H1 (cell line): ENCODE data around the gene ZFAND3. TPM values are rescaled to one million over a fixed set of nuclear protein-coding genes. Genes with fewer than 3 reads are reported as not detected.

Experiments used
- CTCF ChIA-PET: fragments of 300-600 bp; sonication (Branson Sonifier 250); formaldehyde crosslinking; loops from one replicate; lab custom pipeline; 2021; ENCODE audit not compliant: partially characterized antibody; lab: Charles Lee
- POLR2A ChIA-PET: fragments of 300-600 bp; sonication (Branson Sonifier 250); formaldehyde crosslinking; loops from one replicate; lab custom pipeline; 2021; ENCODE audit warnings: inconsistent platforms; ENCODE audit not compliant: partially characterized antibody; lab: Charles Lee
- DNase-seq, 2 experiments: peaks; one replicate each; pipeline versions ENCODE4 v3.0.0 to v3.0.0-alpha.2; 2010 to 2022; ENCODE audit warnings: low spot score in 2 of 2, low read depth in 1 of 2, mixed read lengths in 1 of 2
- FAIRE-seq: peaks from 2 replicates; lab custom pipeline; 2011; peaks lifted over from hg19 to GRCh38; lab: Jason Lieb, UNC
- H2AFZ ChIP-seq: 2 replicates; pipeline ENCODE4 v1.8.1; 2012; ENCODE audit warnings: low read length, inconsistent platforms
- H2AK5ac ChIP-seq: 2 replicates; pipeline ENCODE4 v1.6.1; 2013; ENCODE audit warnings: low read depth, low read length
- H2BK120ac ChIP-seq: replicated peaks from 2 replicates; pipeline ENCODE3; 2013; ENCODE audit warnings: low read depth, low read length, inconsistent platforms
- H2BK12ac ChIP-seq: 2 replicates; pipeline ENCODE4 v1.6.1; 2013; ENCODE audit warnings: low read depth, low read length
- H2BK15ac ChIP-seq: 2 replicates; pipeline ENCODE4 v1.6.1; 2013; ENCODE audit warnings: low read length
- H2BK20ac ChIP-seq: 2 replicates; pipeline ENCODE4 v1.6.1; 2013; ENCODE audit warnings: low read length
- H2BK5ac ChIP-seq: 2 replicates; pipeline ENCODE4 v1.6.1; 2013; ENCODE audit warnings: low read depth, low read length
- H3K14ac ChIP-seq: 2 replicates; pipeline ENCODE4 v1.6.1; 2013; ENCODE audit warnings: inconsistent platforms; ENCODE audit not compliant: insufficient read length
- H3K18ac ChIP-seq: 2 replicates; pipeline ENCODE4 v1.6.1; 2013; ENCODE audit warnings: low read length; ENCODE audit errors: extremely low read depth
- H3K23ac ChIP-seq: 2 replicates; pipeline ENCODE4 v1.6.1; 2013; ENCODE audit warnings: inconsistent platforms; ENCODE audit not compliant: insufficient read length
- H3K23me2 ChIP-seq: 2 replicates; pipeline ENCODE4 v1.6.1; 2013; ENCODE audit warnings: low read depth, low read length
- H3K27ac ChIP-seq: 2 replicates; pipeline ENCODE4 v1.6.1; 2011; ENCODE audit warnings: low read depth, low read length, inconsistent platforms
- H3K27me3 ChIP-seq, 4 experiments: replicated peaks in 1 of 4; 1 replicate in 1 of 4; 2 replicates in 3 of 4; pipeline versions ENCODE4 v1.6.1 to v1.8.1; 2011 to 2013; ENCODE audit warnings: low read length in 3 of 4, mild to moderate bottlenecking in 3 of 4, inconsistent platforms in 2 of 4, mixed read lengths in 2 of 4, moderate library complexity in 1 of 4; ENCODE audit not compliant: control insufficient read depth in 3 of 4, insufficient read depth in 3 of 4; ENCODE audit errors: extremely low read depth in 1 of 4
- H3K36me3 ChIP-seq, 4 experiments: 2 replicates each; pipeline versions ENCODE4 v1.6.1 to v1.8.1; 2011 to 2013; ENCODE audit warnings: mild to moderate bottlenecking in 4 of 4, low read length in 3 of 4, moderate library complexity in 2 of 4, control low read depth in 1 of 4, inconsistent platforms in 1 of 4; ENCODE audit not compliant: insufficient read depth in 4 of 4, control insufficient read depth in 2 of 4
- H3K4ac ChIP-seq: replicated peaks from 2 replicates; pipeline ENCODE3; 2013; ENCODE audit warnings: low read length, low read depth, mixed read lengths, inconsistent platforms; ENCODE audit not compliant: insufficient read length
- H3K4me1 ChIP-seq, 4 experiments: replicated peaks in 1 of 4; 1 replicate in 1 of 4; 2 replicates in 3 of 4; pipeline versions ENCODE4 v1.6.1 to v1.8.1; 2011 to 2013; ENCODE audit warnings: low read length in 3 of 4, inconsistent platforms in 2 of 4, mixed read lengths in 1 of 4; ENCODE audit not compliant: insufficient read depth in 4 of 4, control insufficient read depth in 3 of 4
- H3K4me2 ChIP-seq, 2 experiments: 2 replicates each; pipeline versions ENCODE4 v1.6.1 to v1.8.1; 2011 to 2013; ENCODE audit warnings: low read depth in 2 of 2, low read length in 2 of 2, control low read depth in 1 of 2, inconsistent platforms in 1 of 2, mild to moderate bottlenecking in 1 of 2; ENCODE audit not compliant: insufficient read depth in 1 of 2
- H3K4me3 ChIP-seq, 4 experiments: fragments of 200-600, 300-600 bp in 1 of 4; sonication (generic), shearing (Covaris generic), sonication (Bioruptor Twin) in 1 of 4; 2 replicates each; pipeline versions ENCODE4 v1.5.1 to v1.8.1; 2011 to 2016; ENCODE audit warnings: low read length in 4 of 4, low read depth in 3 of 4, control low read depth in 2 of 4, inconsistent platforms in 2 of 4, mild to moderate bottlenecking in 2 of 4, mixed read lengths in 1 of 4, moderate library complexity in 1 of 4; ENCODE audit not compliant: insufficient read depth in 2 of 4; ENCODE audit errors: extremely low read depth in 1 of 4
- H3K56ac ChIP-seq: replicated peaks from 2 replicates; pipeline ENCODE3; 2013; ENCODE audit warnings: low read depth, mild to moderate bottlenecking, mixed read lengths, low read length, inconsistent platforms; ENCODE audit not compliant: insufficient read length
- H3K79me1 ChIP-seq: 2 replicates; pipeline ENCODE4 v1.6.1; 2013; ENCODE audit warnings: low read depth, low read length, control low read depth
- H3K79me2 ChIP-seq, 2 experiments: 2 replicates each; pipeline versions ENCODE4 v1.6.1 to v1.8.1; 2012 to 2013; ENCODE audit warnings: low read length in 2 of 2, mild to moderate bottlenecking in 2 of 2, inconsistent platforms in 1 of 2; ENCODE audit not compliant: insufficient read depth in 2 of 2, control insufficient read depth in 1 of 2
- H3K9ac ChIP-seq, 4 experiments: replicated peaks in 1 of 4; 1 replicate in 1 of 4; 2 replicates in 3 of 4; pipeline versions ENCODE4 v1.6.1 to v1.8.1; 2011 to 2013; ENCODE audit warnings: low read depth in 3 of 4, low read length in 3 of 4, control low read depth in 2 of 4, mild to moderate bottlenecking in 2 of 4, moderate library complexity in 2 of 4, inconsistent platforms in 1 of 4; ENCODE audit errors: extremely low read depth in 1 of 4
- H3K9me3 ChIP-seq, 2 experiments: 2 replicates each; pipeline versions ENCODE4 v1.6.1 to v1.8.1; 2012 to 2013; ENCODE audit warnings: mild to moderate bottlenecking in 2 of 2, moderate library complexity in 2 of 2, control low read depth in 1 of 2, inconsistent platforms in 1 of 2, low read depth in 1 of 2, low read length in 1 of 2, mixed read lengths in 1 of 2; ENCODE audit not compliant: insufficient read depth in 2 of 2
- H4K20me1 ChIP-seq, 2 experiments: replicated peaks in 1 of 2; 2 replicates each; pipeline versions ENCODE3 to v1.8.1; 2011 to 2013; ENCODE audit warnings: inconsistent platforms in 2 of 2, low read length in 2 of 2, mild to moderate bottlenecking in 1 of 2; ENCODE audit not compliant: insufficient read depth in 2 of 2, control insufficient read depth in 1 of 2
- H4K5ac ChIP-seq: 2 replicates; pipeline ENCODE4 v1.6.1; 2013; ENCODE audit warnings: low read length, low read depth, mixed read lengths, inconsistent platforms; ENCODE audit not compliant: insufficient read length
- H4K8ac ChIP-seq: 2 replicates; pipeline ENCODE4 v1.8.0; 2013; ENCODE audit warnings: mild to moderate bottlenecking, moderate library complexity, low read length, inconsistent platforms; ENCODE audit not compliant: insufficient read depth; ENCODE audit errors: extremely low read depth
- H4K91ac ChIP-seq: replicated peaks from 2 replicates; pipeline ENCODE3; 2013; ENCODE audit warnings: low read length, mixed read lengths, inconsistent platforms; ENCODE audit not compliant: insufficient read length
- CHD2 ChIP-seq: IDR thresholded peaks from 2 replicates; pipeline ENCODE4 v1.6.1; 2012; ENCODE audit warnings: low read length, improper control_type of control experiment
- POLR2A ChIP-seq, 2 experiments: IDR thresholded peaks; 1 replicate in 1 of 2; 2 replicates in 1 of 2; pipeline ENCODE4 v1.6.1; 2011; ENCODE audit warnings: low read depth in 2 of 2, low read length in 2 of 2, mild to moderate bottlenecking in 2 of 2; ENCODE audit errors: control extremely low read depth in 1 of 2
- SIX5 ChIP-seq: IDR thresholded peaks from 2 replicates; pipeline ENCODE4 v1.6.1; 2011; ENCODE audit warnings: mild to moderate bottlenecking, low read depth, low read length
- TCF12 ChIP-seq: IDR thresholded peaks from 2 replicates; pipeline ENCODE4 v1.6.1; 2011; ENCODE audit warnings: low read depth, mild to moderate bottlenecking, low read length
- WGBS, 2 experiments: shearing (Covaris generic) in 1 of 2; methylation state at CpG; one replicate each; pipeline versions ENCODE4 v1.1.6 to v1.1.7; 2013 to 2015; ENCODE audit warnings: low lambda C conversion rate in 2 of 2, mixed read lengths in 2 of 2, inconsistent platforms in 1 of 2, low coverage in 1 of 2, missing lambda C conversion rate in 1 of 2; ENCODE audit not compliant: insufficient replicate concordance in 2 of 2, insufficient coverage in 1 of 2, insufficient read length in 1 of 2; ENCODE audit errors: extremely low coverage in 1 of 2, missing lambda C conversion rate in 1 of 2; 5-methylcytosine and 5-hydroxymethylcytosine counted together
- polyA plus RNA-seq, 7 experiments: library from polyadenylated mRNA; depleted of rRNA in 3 of 7; stranded (reverse) in 5 of 7; unstranded in 2 of 7; fragments of >200 nt in 5 of 7; fragments of 200-250 nt in 2 of 7; gene quantifications; 1 replicate in 5 of 7; 2 replicates in 1 of 7; 4 replicates in 1 of 7; pipeline versions ENCODE4 v1.2.1 to v1.2.3, GENCODE V29; 2011 to 2013; ENCODE audit warnings: missing spikeins in 2 of 7, mixed read lengths in 2 of 7
- total RNA-seq: library from RNA; stranded (reverse); fragmentation: NEBNext Ultra II Directional; extraction: Animal tissue kit (Norgen Biotek cat#: 25700); gene quantifications from 2 replicates; pipeline ENCODE4 v1.2.1, GENCODE V29; 2021

Gene ZFAND3
- total and polyA plus RNA-seq, 2 of the 8 experiments (the other 6 are each of a cell fraction or from before 2014, with no cell fraction given): 13.0 to 51.3 TPM

GRCh38 chr6:37893257-37893656 is 73.7 kb downstream of the ZFAND3 start:
- Histone ChIP-seq H4K8ac (no peak overlapping the region), H3K36me3 (no peaks in the 10 kb centered on the region), H4K20me1 (peaks cover 1 to 2% of the 10 kb centered on the region in 2 experiments), H3K4me3 (no peak overlapping the region), H2BK20ac (no peak overlapping the region), H3K79me2 (peaks cover 0 to 59% of the 10 kb centered on the region in 2 experiments; a peak in 3 of 4 replicates), H3K23ac (no peak overlapping the region), H3K79me1 (no peaks in the 10 kb centered on the region; the same call in 1 of the 2 replicates), H2BK15ac (no peak overlapping the region), H3K14ac (no peak overlapping the region), H3K23me2 (no peaks in the 10 kb centered on the region), H3K4me2 (no peak overlapping the region), H2AK5ac (no peak overlapping the region), H3K18ac (no peak overlapping the region), H4K5ac (no peak overlapping the region), H2AFZ (no peak overlapping the region), H2BK5ac (no peak overlapping the region), H3K9me3 (no peaks in the 10 kb centered on the region), H3K4ac (no peak overlapping the region), H2BK12ac (no peak overlapping the region), H3K27ac (no peak overlapping the region), H3K27me3 (no peaks in the 10 kb centered on the region), H3K9ac (no peak overlapping the region), H4K91ac (no peak overlapping the region), H2BK120ac (no peak overlapping the region), H3K4me1 (peaks cover 0 to 5% (median 1%) of the 10 kb centered on the region in 4 experiments; a peak in 2 of 7 replicates), H3K56ac (no peak overlapping the region)
- FAIRE-seq: no peak
- 91% methylated on average over 3 of the region's 3 CpGs; no CpG with 5 or more reads in 1 of the 2 experiments for WGBS, 2 experiments
- DNase-seq: no peak
- TF ChIP-seq TCF12 (no peak), POLR2A (IDR thresholded peaks at IDR 0.05; ENCODE audit: control extremely low read depth in 1 of 2, low read depth in 2 of 2, low read length in 2 of 2) (no peak), SIX5 (no peak), CHD2 (no peak)
- CTCF ChIA-PET: no interaction called here
- POLR2A ChIA-PET: no interaction called here
